Measurements from ENCODE around the gene STK17B.

Gene STK17B

GRCh38 chr2:196173505-196173904, 2.1 kb upstream of the STK17B start:
- Histone ChIP-seq H3K4me1 (peaks cover 46% of the 10 kb centered on the region), H4K20me1 (peaks cover 28% of the 10 kb centered on the region), H3K27me3 (no peaks in the 10 kb centered on the region), H3K27ac (no peak overlapping the region), H3K9me3 (no peaks in the 10 kb centered on the region), H3K9ac (no peak overlapping the region), H3K36me3 (no peaks in the 10 kb centered on the region), H3K4me3 (no peak overlapping the region), H3K4me2 (no peak overlapping the region)
- no peak for TF ChIP-seq Cebpa-rat (IDR thresholded peaks at IDR 0.05)

DNA sequence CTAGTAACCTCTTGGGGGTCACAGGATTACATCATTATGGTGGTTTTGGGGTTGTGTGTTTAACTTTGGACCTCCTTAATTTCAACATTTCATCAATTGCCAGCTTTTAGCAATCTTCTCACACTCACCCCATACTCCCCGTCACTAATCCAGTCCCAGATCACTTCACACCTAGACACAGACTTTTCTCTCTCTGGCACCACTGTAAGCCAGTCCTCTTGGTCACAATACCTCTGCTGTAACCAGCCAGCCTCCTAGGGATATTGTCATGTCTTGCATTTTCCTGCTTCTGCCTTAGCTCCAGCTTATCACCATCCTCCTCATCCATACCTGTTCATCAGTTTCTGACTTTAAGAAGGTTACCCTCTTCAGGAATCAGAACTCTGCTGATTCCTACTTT, 1.6 kb upstream of the STK17B start:
- Histone ChIP-seq H3K9ac (no peak overlapping the region), H3K36me3 (no peaks in the 10 kb centered on the region), H3K9me3 (no peaks in the 10 kb centered on the region), H3K4me3 (no peak overlapping the region), H4K20me1 (peaks cover 34% of the 10 kb centered on the region), H3K27me3 (no peaks in the 10 kb centered on the region), H3K27ac (no peak overlapping the region), H3K4me2 (no peak overlapping the region), H3K4me1 (peaks cover 46% of the 10 kb centered on the region)
- TF ChIP-seq Cebpa-rat (IDR thresholded peaks at IDR 0.05): no peak

DNA sequence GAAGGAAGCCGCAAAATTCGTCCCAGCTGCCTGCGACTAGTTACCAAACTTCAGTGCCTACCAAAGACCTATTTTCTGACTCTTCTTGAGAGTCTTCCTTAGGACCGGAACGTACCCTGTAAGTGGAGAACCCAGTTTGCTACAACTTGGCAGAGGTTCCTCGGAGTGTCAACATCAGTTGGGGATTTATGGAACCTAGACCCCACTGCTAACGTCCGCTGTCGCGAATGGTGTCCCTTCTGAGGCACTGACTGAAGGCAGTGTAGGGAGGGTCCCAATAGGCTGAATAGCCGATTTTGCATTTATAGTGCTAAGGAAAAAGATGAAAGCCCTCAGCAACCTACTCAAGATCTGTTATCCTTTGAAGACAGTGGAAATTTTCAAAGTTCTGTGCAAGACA, 568 bp upstream of the STK17B start:
- H3K27ac ChIP-seq: peak overlapping the region; percentile 44; the same call in 1 of the 2 replicates
- peaks cover 44% of the 10 kb centered on the region for H4K20me1 ChIP-seq
- no peaks in the 10 kb centered on the region for H3K9me3 ChIP-seq
- peak overlapping the region; percentile 91 for H3K4me2 ChIP-seq
- TF ChIP-seq Cebpa-rat (IDR thresholded peaks at IDR 0.05): no peak
- H3K4me3 ChIP-seq: peak overlapping the region; percentile 98
- H3K4me1 ChIP-seq: peaks cover 46% of the 10 kb centered on the region
- peak overlapping the region; percentile 58 for H3K9ac ChIP-seq
- no peaks in the 10 kb centered on the region for H3K36me3 ChIP-seq
- H3K27me3 ChIP-seq: no peaks in the 10 kb centered on the region

- H3K9ac ChIP-seq: peak overlapping the region; percentile 97
- H4K20me1 ChIP-seq: peaks cover 53% of the 10 kb centered on the region
- peak overlapping the region; percentile 95 for H3K4me2 ChIP-seq
- H3K27ac ChIP-seq: peak overlapping the region; percentile 96
- TF ChIP-seq Cebpa-rat (IDR thresholded peaks at IDR 0.05): no peak
- no peaks in the 10 kb centered on the region; the same call in 1 of the 2 replicates for H3K36me3 ChIP-seq
- H3K4me1 ChIP-seq: peaks cover 46% of the 10 kb centered on the region
- H3K9me3 ChIP-seq: no peaks in the 10 kb centered on the region
- no peaks in the 10 kb centered on the region for H3K27me3 ChIP-seq
- peak overlapping the region; percentile 98 for H3K4me3 ChIP-seq
These were observed 651 bp downstream of the STK17B start for GRCh38 chr2:196170606-196171247.

- peak overlapping the region; percentile 97 for H3K9ac ChIP-seq
- H3K9me3 ChIP-seq: no peaks in the 10 kb centered on the region
- H3K4me3 ChIP-seq: peak overlapping the region; percentile 98
- peak overlapping the region; percentile 95 for H3K4me2 ChIP-seq
- no peaks in the 10 kb centered on the region for H3K27me3 ChIP-seq
- no peak for TF ChIP-seq Cebpa-rat (IDR thresholded peaks at IDR 0.05)
- no peaks in the 10 kb centered on the region; the same call in 1 of the 2 replicates for H3K36me3 ChIP-seq
- H4K20me1 ChIP-seq: peaks cover 58% of the 10 kb centered on the region
- peak overlapping the region; percentile 96 for H3K27ac ChIP-seq
- H3K4me1 ChIP-seq: peaks cover 46% of the 10 kb centered on the region
These were observed 1.2 kb downstream of the STK17B start for GRCh38 chr2:196170213-196170605.

DNA sequence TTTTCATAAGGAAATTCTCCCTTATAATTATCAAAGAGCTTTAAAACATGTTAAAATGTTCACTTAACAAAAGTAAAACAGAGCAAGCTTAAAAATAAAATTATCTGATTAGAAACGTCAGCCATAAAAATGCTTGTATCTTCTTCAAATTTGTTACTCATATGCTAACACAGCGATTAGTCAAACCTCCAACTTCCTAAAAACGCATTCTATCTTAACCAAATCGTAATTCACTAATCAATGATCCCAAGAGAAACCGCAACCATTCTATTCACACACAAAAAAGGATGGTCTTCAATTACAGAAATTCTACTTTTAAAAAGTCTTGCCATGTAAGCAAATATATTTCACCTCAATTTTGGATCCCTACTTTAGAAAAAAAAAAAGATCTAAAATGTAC, 1.9 kb downstream of the STK17B start:
- Histone ChIP-seq H3K27ac (peak overlapping the region; percentile 96), H3K36me3 (peaks cover 6% of the 10 kb centered on the region; the same call in 1 of the 2 replicates), H3K9ac (peak overlapping the region; percentile 97), H3K4me3 (peak overlapping the region; percentile 98), H3K4me1 (peaks cover 51% of the 10 kb centered on the region), H3K27me3 (no peaks in the 10 kb centered on the region), H4K20me1 (peaks cover 64% of the 10 kb centered on the region), H3K9me3 (no peaks in the 10 kb centered on the region), H3K4me2 (peak overlapping the region; percentile 95)
- TF ChIP-seq Cebpa-rat (IDR thresholded peaks at IDR 0.05): no peak

- Histone ChIP-seq H3K27ac (peak overlapping the region; percentile 96), H3K4me3 (peak overlapping the region; percentile 98), H3K9me3 (no peaks in the 10 kb centered on the region), H3K4me2 (peak overlapping the region; percentile 95), H3K27me3 (no peaks in the 10 kb centered on the region), H4K20me1 (peaks cover 67% of the 10 kb centered on the region), H3K36me3 (peaks cover 8% of the 10 kb centered on the region; the same call in 1 of the 2 replicates), H3K9ac (peak overlapping the region; percentile 76), H3K4me1 (peaks cover 60% of the 10 kb centered on the region)
- no peak for TF ChIP-seq Cebpa-rat (IDR thresholded peaks at IDR 0.05)
These were observed 3.2 kb downstream of the STK17B start for GRCh38 chr2:196168181-196168580.

- peak overlapping the region; percentile 96 for H3K27ac ChIP-seq
- peaks cover 67% of the 10 kb centered on the region for H4K20me1 ChIP-seq
- peak overlapping the region; percentile 95 for H3K4me2 ChIP-seq
- no peaks in the 10 kb centered on the region for H3K27me3 ChIP-seq
- peaks cover 13% of the 10 kb centered on the region for H3K36me3 ChIP-seq
- peak overlapping the region; percentile 76 for H3K9ac ChIP-seq
- no peak for TF ChIP-seq Cebpa-rat (IDR thresholded peaks at IDR 0.05)
- H3K4me1 ChIP-seq: peaks cover 64% of the 10 kb centered on the region
- H3K4me3 ChIP-seq: peak overlapping the region; percentile 98
- no peaks in the 10 kb centered on the region for H3K9me3 ChIP-seq
These were observed 3.7 kb downstream of the STK17B start for GRCh38 chr2:196167666-196168065.

DNA sequence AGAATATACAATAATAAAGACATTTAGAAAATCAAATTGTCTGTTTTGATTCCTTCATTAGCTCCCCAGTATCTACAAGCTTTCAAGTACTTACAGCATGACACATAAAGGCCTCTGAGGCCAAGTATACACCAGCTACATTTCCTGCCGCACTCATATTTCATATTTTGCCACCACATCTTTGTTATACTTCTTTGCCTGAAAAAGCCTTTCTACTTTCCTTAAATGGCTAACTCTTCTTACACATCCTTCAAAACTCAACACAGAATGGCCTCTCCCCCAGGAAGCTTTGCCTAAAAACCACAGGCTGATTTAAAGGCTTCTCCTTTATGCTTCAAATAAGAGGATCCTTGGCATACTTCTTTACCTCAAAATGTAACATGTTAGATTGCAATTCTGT, 4.5 kb downstream of the STK17B start:
- peaks cover 20% of the 10 kb centered on the region for H3K36me3 ChIP-seq
- no peaks in the 10 kb centered on the region for H3K27me3 ChIP-seq
- H3K9me3 ChIP-seq: no peaks in the 10 kb centered on the region
- peak overlapping the region; percentile 98 for H3K4me3 ChIP-seq
- H3K4me2 ChIP-seq: peak overlapping the region; percentile 95
- H3K27ac ChIP-seq: peak overlapping the region; percentile 96
- H3K9ac ChIP-seq: peak overlapping the region; percentile 76
- H4K20me1 ChIP-seq: peaks cover 67% of the 10 kb centered on the region
- TF ChIP-seq Cebpa-rat (IDR thresholded peaks at IDR 0.05): no peak
- peaks cover 64% of the 10 kb centered on the region for H3K4me1 ChIP-seq

DNA sequence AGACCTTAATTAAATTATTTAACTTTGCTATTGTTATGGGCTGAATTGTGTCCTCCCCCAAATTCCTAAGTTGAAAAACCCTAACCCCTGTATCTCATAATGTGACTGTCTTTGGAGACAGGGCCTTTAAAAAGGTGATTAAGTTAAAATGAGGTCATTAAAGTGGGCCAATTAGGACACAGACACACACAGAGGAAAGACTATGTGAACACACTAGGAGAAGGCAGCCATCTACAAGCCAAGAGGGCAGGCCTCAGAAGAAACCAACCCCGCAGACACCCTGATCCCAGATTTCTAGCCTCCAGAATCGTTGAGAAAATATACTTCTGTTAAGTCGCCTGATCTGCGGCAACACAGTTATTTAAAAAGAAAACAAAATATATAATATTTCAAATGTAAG, 6.4 kb downstream of the STK17B start:
- no peak overlapping the region for H3K4me3 ChIP-seq
- no peaks in the 10 kb centered on the region for H3K9me3 ChIP-seq
- H3K27ac ChIP-seq: no peak overlapping the region
- no peak for TF ChIP-seq Cebpa-rat (IDR thresholded peaks at IDR 0.05)
- peak overlapping the region; percentile 95 for H3K4me2 ChIP-seq
- H3K27me3 ChIP-seq: no peaks in the 10 kb centered on the region
- peaks cover 78% of the 10 kb centered on the region for H3K4me1 ChIP-seq
- no peak overlapping the region for H3K9ac ChIP-seq
- peaks cover 25% of the 10 kb centered on the region for H3K36me3 ChIP-seq
- H4K20me1 ChIP-seq: peaks cover 54% of the 10 kb centered on the region
